ENCODE data around the gene LRP1B. TPM values are rescaled to one million over a fixed set of nuclear protein-coding genes. Genes with fewer than 3 reads are reported as not detected.

The LRP1B gene
- total RNA-seq, 2 experiments from 2014 or later: not detected

GRCh38 chr2:140880573-140880972, 1250.2 kb downstream of the LRP1B start:
- no peaks in the 10 kb centered on the region for H3K27me3 Mint-ChIP-seq
- DNase-seq: no peak
- H3K9me3 Mint-ChIP-seq: peaks cover 6% of the 10 kb centered on the region
- ChIA-PET CTCF (no interaction called here), POLR2A (no interaction called here)
- no peak overlapping the region for H3K4me3 Mint-ChIP-seq
- no peaks in the 10 kb centered on the region for H3K36me3 Mint-ChIP-seq (ENCODE audit: low read depth)
- no peak overlapping the region for H3K27ac Mint-ChIP-seq
- H3K4me1 Mint-ChIP-seq: no peaks in the 10 kb centered on the region

DNA sequence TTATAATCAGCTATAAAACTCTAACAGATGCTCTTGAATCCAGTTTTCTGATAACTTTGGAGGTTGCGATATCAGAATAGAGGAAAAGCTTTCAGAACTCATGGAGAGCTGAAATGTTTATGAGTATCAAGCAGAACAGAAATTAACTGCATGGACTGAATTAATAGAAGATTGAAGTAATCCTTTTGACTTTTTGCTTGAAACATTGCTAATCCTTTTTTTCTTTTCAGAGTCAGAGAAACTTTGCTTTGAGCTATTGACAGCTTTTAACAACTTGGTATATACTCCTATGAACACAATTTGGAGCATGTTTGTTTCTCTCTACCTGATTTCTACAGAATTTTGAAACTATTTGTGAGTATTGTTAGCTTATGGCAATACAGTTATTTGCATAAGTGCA, 1254.8 kb downstream of the LRP1B start:
- ChIA-PET POLR2A (no interaction called here), CTCF (interaction anchor here (0.6 kb wide), 1 partner anchor 24 kb away, joined by 3 read pairs; no protein-coding TSS in a partner anchor)
- Mint-ChIP-seq H3K9me3 (peaks cover 10% of the 10 kb centered on the region), H3K4me3 (no peak overlapping the region), H3K27me3 (no peaks in the 10 kb centered on the region), H3K4me1 (no peaks in the 10 kb centered on the region), H3K27ac (no peak overlapping the region), H3K36me3 (ENCODE audit: low read depth) (no peaks in the 10 kb centered on the region)
- no peak for DNase-seq

DNA sequence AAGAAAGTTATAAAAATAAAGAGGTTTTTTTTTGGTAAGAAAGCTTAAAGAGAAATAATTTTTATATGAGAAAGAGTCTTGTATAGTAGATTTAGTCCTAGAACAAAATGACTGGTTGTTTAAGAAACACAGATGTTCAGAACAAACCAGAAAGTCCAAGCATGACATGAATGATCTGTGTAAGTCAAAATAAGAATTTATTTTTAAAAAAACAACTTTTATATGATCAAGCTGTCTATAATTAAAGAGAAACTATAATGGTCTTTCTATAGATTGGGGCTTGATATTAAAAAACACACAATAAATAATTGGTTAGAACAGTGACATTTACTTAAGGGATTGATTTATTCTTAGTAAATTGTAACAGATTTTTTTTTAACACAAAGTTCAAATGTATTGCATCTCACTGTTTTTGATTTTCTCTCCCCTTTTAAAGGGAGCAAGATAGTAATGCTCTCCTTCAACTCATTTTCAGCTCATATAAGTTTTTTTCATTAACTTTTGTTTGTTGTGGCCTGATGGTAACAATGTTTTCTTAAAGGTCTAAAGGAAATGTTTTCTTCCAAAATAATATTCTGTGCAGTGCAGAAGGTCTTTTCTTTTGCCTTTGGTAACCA, 1256.8 kb downstream of the LRP1B start:
- POLR2A ChIA-PET: no interaction called here
- Mint-ChIP-seq H3K27me3 (no peaks in the 10 kb centered on the region), H3K36me3 (ENCODE audit: low read depth) (no peaks in the 10 kb centered on the region), H3K27ac (no peak overlapping the region), H3K4me3 (no peak overlapping the region), H3K9me3 (peaks cover 14% of the 10 kb centered on the region), H3K4me1 (no peaks in the 10 kb centered on the region)
- DNase-seq: no peak
- CTCF ChIA-PET: no interaction called here

DNA sequence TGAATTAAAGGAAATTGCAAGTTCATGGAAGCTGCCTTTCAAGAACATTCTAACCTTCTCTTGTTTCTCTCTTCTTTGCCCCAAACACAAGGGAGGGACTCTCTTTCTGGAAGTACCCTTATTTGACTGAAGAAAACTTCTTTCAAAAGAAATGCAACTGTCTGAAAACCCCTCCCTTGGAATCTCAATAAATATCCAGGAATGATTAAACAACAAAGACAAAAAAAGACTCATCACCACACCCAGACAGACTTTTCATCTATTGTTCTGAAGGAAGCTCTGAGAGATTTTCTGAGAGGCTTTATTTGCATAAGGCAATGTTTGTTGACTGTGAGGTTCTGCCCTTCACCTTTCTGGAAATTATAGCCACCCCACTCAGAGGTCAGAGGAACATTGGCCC, 1260.9 kb downstream of the LRP1B start:
- no peak overlapping the region for H3K4me3 Mint-ChIP-seq
- CTCF ChIA-PET: no interaction called here
- H3K27ac Mint-ChIP-seq: no peak overlapping the region
- H3K9me3 Mint-ChIP-seq: peaks cover 17% of the 10 kb centered on the region
- no peaks in the 10 kb centered on the region for H3K36me3 Mint-ChIP-seq (ENCODE audit: low read depth)
- H3K27me3 Mint-ChIP-seq: no peaks in the 10 kb centered on the region
- H3K4me1 Mint-ChIP-seq: no peaks in the 10 kb centered on the region
- no peak for DNase-seq
- POLR2A ChIA-PET: no interaction called here

DNA sequence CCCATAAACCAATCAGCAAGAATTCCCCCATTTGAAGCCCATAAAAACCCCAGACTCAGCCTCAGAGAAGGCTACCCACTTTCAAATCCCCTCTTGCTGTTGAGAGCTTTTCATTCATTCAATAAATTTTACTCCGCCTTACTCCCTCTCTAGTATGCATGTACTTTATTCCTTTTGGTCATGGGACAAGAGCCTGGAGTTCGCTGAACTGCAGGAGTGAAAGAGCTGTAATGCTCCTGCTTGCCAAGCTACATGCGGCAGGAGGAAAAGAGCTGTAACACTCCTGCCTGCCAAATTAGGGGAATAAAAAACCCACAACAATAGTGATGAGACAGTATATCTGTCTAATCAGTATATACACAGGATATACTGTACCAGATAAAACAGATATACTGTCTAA, 1261.7 kb downstream of the LRP1B start:
- no peaks in the 10 kb centered on the region for H3K4me1 Mint-ChIP-seq
- CTCF ChIA-PET: no interaction called here
- no peaks in the 10 kb centered on the region for H3K27me3 Mint-ChIP-seq
- no peak overlapping the region for H3K27ac Mint-ChIP-seq
- H3K9me3 Mint-ChIP-seq: peaks cover 15% of the 10 kb centered on the region
- no peak for DNase-seq
- no peak overlapping the region for H3K4me3 Mint-ChIP-seq
- H3K36me3 Mint-ChIP-seq (ENCODE audit: low read depth): no peaks in the 10 kb centered on the region
- POLR2A ChIA-PET: no interaction called here

DNA sequence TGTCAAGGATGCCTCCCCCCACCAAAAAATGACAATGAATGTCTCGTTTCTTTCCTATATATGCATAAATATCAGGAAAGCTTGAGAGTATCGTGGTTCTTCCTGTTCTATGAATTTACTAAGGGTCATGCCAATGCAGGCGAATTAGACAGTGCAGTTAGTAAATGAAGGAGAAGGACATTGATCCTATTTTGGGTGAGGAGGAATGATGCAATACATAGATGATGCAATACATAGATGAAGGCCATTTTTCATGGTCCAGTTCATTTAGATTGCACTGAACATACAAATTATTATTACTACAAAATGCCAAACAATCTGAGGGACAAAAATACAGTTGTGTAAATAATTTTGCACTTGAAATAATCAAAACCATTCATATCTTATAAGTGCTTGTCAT, 1265.0 kb downstream of the LRP1B start:
- POLR2A ChIA-PET: no interaction called here

DNA sequence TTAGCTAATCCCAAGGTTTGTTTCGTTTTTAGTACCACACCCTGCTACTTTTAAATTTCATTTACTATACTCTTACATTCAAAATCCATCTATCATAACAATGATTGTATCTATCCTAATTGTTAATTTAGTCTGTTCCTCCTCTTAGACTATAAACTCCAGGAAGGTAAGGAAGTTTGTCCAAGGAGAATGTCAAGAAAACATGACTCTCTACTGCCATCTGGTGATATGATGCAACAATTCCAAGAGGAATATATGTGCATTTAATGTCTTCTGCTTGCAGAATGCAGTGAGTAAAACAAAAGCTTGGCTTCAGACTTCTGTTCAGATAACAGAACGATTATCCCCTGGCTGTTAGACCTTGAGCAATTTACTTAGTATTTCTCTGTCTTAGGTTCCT, 1267.1 kb downstream of the LRP1B start:
- H3K27me3 Mint-ChIP-seq: no peaks in the 10 kb centered on the region
- ChIA-PET POLR2A (no interaction called here), CTCF (no interaction called here)
- no peaks in the 10 kb centered on the region for H3K4me1 Mint-ChIP-seq
- no peaks in the 10 kb centered on the region for H3K36me3 Mint-ChIP-seq (ENCODE audit: low read depth)
- H3K9me3 Mint-ChIP-seq: peaks cover 9% of the 10 kb centered on the region
- H3K27ac Mint-ChIP-seq: no peak overlapping the region
- no peak overlapping the region for H3K4me3 Mint-ChIP-seq
- no peak for DNase-seq

More for the DNA sequence above, 1265.0 kb downstream of the LRP1B start:
- H3K36me3 Mint-ChIP-seq (ENCODE audit: low read depth): no peaks in the 10 kb centered on the region
- no peaks in the 10 kb centered on the region for H3K27me3 Mint-ChIP-seq
- DNase-seq: no peak
- CTCF ChIA-PET: no interaction called here
- no peak overlapping the region for H3K4me3 Mint-ChIP-seq
- no peak overlapping the region for H3K27ac Mint-ChIP-seq
- H3K9me3 Mint-ChIP-seq: peaks cover 13% of the 10 kb centered on the region
- H3K4me1 Mint-ChIP-seq: no peaks in the 10 kb centered on the region

- ChIA-PET POLR2A (no interaction called here), CTCF (no interaction called here)
- Mint-ChIP-seq H3K27me3 (no peaks in the 10 kb centered on the region), H3K36me3 (ENCODE audit: low read depth) (no peaks in the 10 kb centered on the region), H3K27ac (no peak overlapping the region), H3K9me3 (peaks cover 5% of the 10 kb centered on the region), H3K4me3 (no peak overlapping the region), H3K4me1 (no peaks in the 10 kb centered on the region)
- no peak for DNase-seq
Observed at GRCh38 chr2:140862181-140862580, 1268.6 kb downstream of the LRP1B start.

- Mint-ChIP-seq H3K4me1 (no peaks in the 10 kb centered on the region), H3K9me3 (peaks cover 2% of the 10 kb centered on the region), H3K27me3 (no peaks in the 10 kb centered on the region), H3K4me3 (no peak overlapping the region), H3K36me3 (ENCODE audit: low read depth) (no peaks in the 10 kb centered on the region), H3K27ac (no peak overlapping the region)
- POLR2A ChIA-PET: no interaction called here
- CTCF ChIA-PET: no interaction called here
- DNase-seq: no peak
Observed at GRCh38 chr2:140861666-140862065, 1269.2 kb downstream of the LRP1B start.

DNA sequence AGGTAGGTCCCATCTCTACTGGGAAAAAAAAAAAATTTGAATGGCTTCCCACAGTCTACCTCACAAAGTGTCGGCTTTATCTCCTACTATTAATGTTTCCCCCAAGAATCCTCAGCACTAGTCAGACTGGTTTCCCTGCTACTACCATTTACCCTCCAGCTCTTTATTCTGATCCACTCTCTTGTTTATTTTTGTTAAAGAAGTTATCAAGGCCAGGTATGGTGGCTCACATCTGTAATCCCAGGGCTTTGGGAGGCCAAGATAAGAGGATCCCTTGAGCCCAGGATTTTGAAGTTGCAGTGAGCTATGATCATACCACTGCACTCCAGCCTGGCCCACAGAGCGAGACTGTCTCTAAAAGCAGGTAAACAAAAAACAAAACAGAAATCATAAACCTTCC, 1275.3 kb downstream of the LRP1B start:
- Mint-ChIP-seq H3K27me3 (no peaks in the 10 kb centered on the region), H3K4me3 (no peak overlapping the region), H3K4me1 (no peaks in the 10 kb centered on the region), H3K27ac (no peak overlapping the region), H3K9me3 (no peaks in the 10 kb centered on the region), H3K36me3 (ENCODE audit: low read depth) (no peaks in the 10 kb centered on the region)
- ChIA-PET CTCF (no interaction called here), POLR2A (interaction anchor here (0.6 kb wide), 1 partner anchor 464 kb away, joined by 3 read pairs; no protein-coding TSS in a partner anchor)
- DNase-seq: no peak

DNA sequence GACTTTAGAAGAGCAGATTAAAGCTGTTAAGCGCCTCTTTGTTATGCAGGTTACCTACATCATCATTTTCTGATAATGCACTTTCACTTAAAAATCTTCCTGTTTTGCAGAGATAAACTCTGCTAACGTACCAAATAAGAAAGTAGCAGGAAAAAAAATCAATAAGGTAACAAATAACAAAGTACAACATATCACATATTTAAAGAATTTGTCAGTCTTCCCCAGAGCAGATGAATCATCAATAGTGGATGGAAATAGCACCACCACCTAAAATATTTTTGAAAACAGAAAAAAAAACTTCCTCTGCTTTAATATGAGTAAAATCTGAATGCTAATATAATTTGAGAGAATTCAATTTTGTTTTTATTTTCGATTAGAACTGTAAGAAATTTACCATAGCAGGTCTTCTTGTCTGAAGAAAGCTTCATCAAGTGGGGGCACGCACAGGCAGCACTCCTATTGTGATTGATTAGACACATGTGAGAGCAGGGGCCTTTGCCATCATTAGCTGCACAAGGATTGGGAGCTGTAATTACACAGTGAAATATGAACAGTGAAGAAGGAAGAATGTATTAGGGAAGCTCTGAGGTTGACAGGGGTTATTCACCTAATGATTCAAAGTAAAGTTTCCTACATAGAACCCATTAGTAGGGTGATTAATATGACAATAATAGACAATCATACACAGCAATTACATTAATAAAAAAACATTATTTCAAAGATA, 1279.4 kb downstream of the LRP1B start:
- H3K27me3 Mint-ChIP-seq: no peaks in the 10 kb centered on the region
- POLR2A ChIA-PET: interaction anchor here (0.7 kb wide), 1 partner anchor 28 kb away, joined by 3 read pairs; no protein-coding TSS in a partner anchor
- H3K4me1 Mint-ChIP-seq: no peaks in the 10 kb centered on the region
- peaks cover 5% of the 10 kb centered on the region for H3K9me3 Mint-ChIP-seq
- no peak overlapping the region for H3K4me3 Mint-ChIP-seq
- CTCF ChIA-PET: no interaction called here
- no peak for DNase-seq
- no peak overlapping the region for H3K27ac Mint-ChIP-seq
- H3K36me3 Mint-ChIP-seq (ENCODE audit: low read depth): no peaks in the 10 kb centered on the region

GRCh38 chr2:140843186-140843585, 1287.6 kb downstream of the LRP1B start:
- Mint-ChIP-seq H3K36me3 (ENCODE audit: low read depth) (no peaks in the 10 kb centered on the region), H3K27me3 (no peaks in the 10 kb centered on the region), H3K4me3 (no peak overlapping the region), H3K9me3 (peaks cover 4% of the 10 kb centered on the region), H3K27ac (no peak overlapping the region), H3K4me1 (no peaks in the 10 kb centered on the region)
- DNase-seq: no peak
- ChIA-PET POLR2A (no interaction called here), CTCF (no interaction called here)

- no peaks in the 10 kb centered on the region for H3K4me1 Mint-ChIP-seq
Observed at GRCh38 chr2:140842110-140842509, 1288.7 kb downstream of the LRP1B start.

DNA sequence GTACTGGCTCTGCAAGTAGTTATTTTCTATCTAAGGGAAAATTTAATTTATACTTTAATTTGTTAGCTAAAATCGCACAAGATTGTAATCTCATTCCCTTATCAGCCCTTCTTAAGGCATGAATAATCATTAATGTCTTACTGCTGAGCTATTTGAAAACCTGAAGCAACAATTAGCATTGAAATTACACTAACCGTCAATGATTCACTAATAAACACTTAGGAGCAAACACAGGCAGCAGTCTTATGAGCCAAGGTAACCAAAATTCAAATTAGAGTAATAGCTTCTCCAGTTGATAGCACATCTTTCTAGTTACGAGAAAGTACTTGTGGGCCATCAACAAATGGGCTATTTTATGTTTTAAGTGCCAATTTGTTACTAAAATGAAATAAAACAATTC, 1289.7 kb downstream of the LRP1B start:
- Mint-ChIP-seq H3K36me3 (ENCODE audit: low read depth) (no peaks in the 10 kb centered on the region), H3K4me3 (no peak overlapping the region), H3K9me3 (peaks cover 6% of the 10 kb centered on the region), H3K27ac (no peak overlapping the region), H3K4me1 (no peaks in the 10 kb centered on the region), H3K27me3 (no peaks in the 10 kb centered on the region)
- ChIA-PET CTCF (no interaction called here), POLR2A (no interaction called here)
- no peak for DNase-seq

More at GRCh38 chr2:140842110-140842509, 1288.7 kb downstream of the LRP1B start:
- H3K36me3 Mint-ChIP-seq (ENCODE audit: low read depth): no peaks in the 10 kb centered on the region
- H3K27ac Mint-ChIP-seq: no peak overlapping the region
- no peak for DNase-seq
- ChIA-PET POLR2A (no interaction called here), CTCF (no interaction called here)
- no peak overlapping the region for H3K4me3 Mint-ChIP-seq
- H3K9me3 Mint-ChIP-seq: peaks cover 4% of the 10 kb centered on the region
- H3K27me3 Mint-ChIP-seq: no peaks in the 10 kb centered on the region

All from activated CD4-positive, alpha-beta T cell treated with anti-CD3 and anti-CD28 coated beads, Interleukin-2, amount 10 ng/mL, durations not matched to agents 7 days and 5 days (primary cell).